Activated CD8-positive, alpha-beta memory T cell treated with anti-CD3 and anti-CD28 coated beads, Interleukin-2, amount 50 U/mL, for 24 hours (primary cell): ENCODE data around the gene TSPEAR.

Source experiments
- DNase-seq: peaks from one replicate; pipeline ENCODE4 v3.0.0-alpha.2; 2020; ENCODE audit errors: extremely low read depth

TSPEAR gene

GRCh38 chr21:44502171-44502958 is 209.0 kb downstream of the TSPEAR start:
- DNase-seq: no peak

- no peak for DNase-seq
Observed at GRCh38 chr21:44500111-44500510, 211.3 kb downstream of the TSPEAR start.

GRCh38 chr21:44499631-44500030 is 211.7 kb downstream of the TSPEAR start:
- no peak for DNase-seq

GRCh38 chr21:44499211-44499560 is 212.2 kb downstream of the TSPEAR start:
- no peak for DNase-seq

GRCh38 chr21:44498280-44499210 is 212.8 kb downstream of the TSPEAR start:
- DNase-seq: no peak

GRCh38 chr21:44497703-44498126 is 213.7 kb downstream of the TSPEAR start:
- DNase-seq: no peak

- DNase-seq: no peak
Observed at GRCh38 chr21:44496564-44497550, 214.5 kb downstream of the TSPEAR start.

- no peak for DNase-seq
Observed at GRCh38 chr21:44495611-44496563, 215.5 kb downstream of the TSPEAR start.

- DNase-seq: no peak
Observed at GRCh38 chr21:44494956-44495355, 216.4 kb downstream of the TSPEAR start.

GRCh38 chr21:44494418-44494817 is 217.0 kb downstream of the TSPEAR start:
- DNase-seq: no peak

GRCh38 chr21:44492567-44493385 is 218.6 kb downstream of the TSPEAR start:
- no peak for DNase-seq

GRCh38 chr21:44490816-44491215 is 220.6 kb downstream of the TSPEAR start:
- no peak for DNase-seq

GRCh38 chr21:44490405-44490804 is 221.0 kb downstream of the TSPEAR start:
- DNase-seq: no peak

- no peak for DNase-seq
Observed at GRCh38 chr21:44489962-44490361, 221.4 kb downstream of the TSPEAR start.

- no peak for DNase-seq
Observed at GRCh38 chr21:44487831-44488230, 223.5 kb downstream of the TSPEAR start.

- DNase-seq: no peak
Observed at GRCh38 chr21:44486302-44486701, 225.1 kb downstream of the TSPEAR start.

- DNase-seq: no peak
Observed at GRCh38 chr21:44485796-44486195, 225.6 kb downstream of the TSPEAR start.

- DNase-seq: no peak
Observed at GRCh38 chr21:44485254-44485793, 226.0 kb downstream of the TSPEAR start.
